ENCODE data around the gene LIMS1. TPM values are rescaled to one million over a fixed set of nuclear protein-coding genes. Genes with fewer than 3 reads are reported as not detected.

Gene LIMS1
- polyA plus RNA-seq, 3 donors, result 44.0 to 130 (median 124) TPM

- no CpG with 5 or more reads among the region's 5 CpGs for WGBS (ENCODE audit: insufficient coverage)
- no peak for TF ChIP-seq CTCF (IDR thresholded peaks at IDR 0.05)
- H3K9me3 Mint-ChIP-seq, result no peaks in the 10 kb centered on the region
- Histone ChIP-seq H3K79me2 (ENCODE audit: insufficient read depth, low read length) (peaks cover 90% of the 10 kb centered on the region), H2AFZ (ENCODE audit: insufficient read depth, low read depth, low read length, poor library complexity, severe bottlenecking) (no peak overlapping the region), H3K27me3 (ENCODE audit: control insufficient read depth in 2 of 2, insufficient read depth in 2 of 2, low read length in 2 of 2) (no peaks in the 10 kb centered on the region), H3K27ac (ENCODE audit: low read depth in 1 of 2, low read length in 2 of 2) (peak overlapping the region; percentile 99 to 100), H3K4me3 (replicated peaks in 1 of 3; ENCODE audit: low read depth in 2 of 3, low read length in 3 of 3) (no peak overlapping the region), H3K36me3 (replicated peaks in 1 of 2; ENCODE audit: control insufficient read depth in 1 of 2, insufficient read depth in 2 of 2, low read length in 2 of 2) (no peaks in the 10 kb centered on the region), H3K9me3 (replicated peaks in 1 of 2; ENCODE audit: control insufficient read depth in 1 of 2, insufficient read depth in 1 of 2, low read length in 2 of 2) (no peaks in the 10 kb centered on the region), H3K4me2 (replicated peaks; ENCODE audit: extremely low read depth, low read length, poor library complexity, severe bottlenecking) (no peak overlapping the region), H4K20me1 (ENCODE audit: insufficient read depth, low read length) (peaks cover 5% of the 10 kb centered on the region), H3K4me1 (ENCODE audit: control insufficient read depth in 1 of 2, insufficient read depth in 2 of 2, low read length in 2 of 2) (peaks cover 67 to 74% of the 10 kb centered on the region in 2 donors), H3K9ac (ENCODE audit: insufficient read depth, low read length, poor library complexity, severe bottlenecking) (no peak overlapping the region)
- H3K4me1 Mint-ChIP-seq, result peaks cover 67% of the 10 kb centered on the region
- no peak overlapping the region for H3K4me3 Mint-ChIP-seq
- H3K36me3 Mint-ChIP-seq, result peaks cover 3 to 19% of the 10 kb centered on the region in 2 donors
- no peak for DNase-seq
- intact Hi-C loops (cut with micrococcal nuclease), result no loop called here
- H3K27me3 Mint-ChIP-seq (ENCODE audit: low read depth in 3 of 3), result peaks cover 0 to 6% (median 0%) of the 10 kb centered on the region in 3 donors
- peak overlapping the region; percentile 99 to 100 (median 100) for H3K27ac Mint-ChIP-seq
These were observed 52.4 kb downstream of the LIMS1 start for GRCh38 chr2:108586631-108587030.

- H3K36me3 Mint-ChIP-seq, result peaks cover 7 to 24% of the 10 kb centered on the region in 2 donors
- peak overlapping the region in 2 of 3 experiments; percentile 26 to 81 for H3K4me3 ChIP-seq (replicated peaks in 1 of 3; ENCODE audit: low read depth in 2 of 3, low read length in 3 of 3)
- no peak for TF ChIP-seq CTCF (IDR thresholded peaks at IDR 0.05)
- H3K9me3 ChIP-seq (replicated peaks in 1 of 2; ENCODE audit: control insufficient read depth in 1 of 2, insufficient read depth in 1 of 2, low read length in 2 of 2), result no peaks in the 10 kb centered on the region
- no peaks in the 10 kb centered on the region for H3K36me3 ChIP-seq (replicated peaks in 1 of 2; ENCODE audit: control insufficient read depth in 1 of 2, insufficient read depth in 2 of 2, low read length in 2 of 2)
- peaks cover 90% of the 10 kb centered on the region for H3K79me2 ChIP-seq (ENCODE audit: insufficient read depth, low read length)
- peak overlapping the region; percentile 85 for H3K9ac ChIP-seq (ENCODE audit: insufficient read depth, low read length, poor library complexity, severe bottlenecking)
- H3K27me3 Mint-ChIP-seq (ENCODE audit: low read depth in 3 of 3), result peaks cover 0 to 6% (median 0%) of the 10 kb centered on the region in 3 donors
- intact Hi-C loops (cut with micrococcal nuclease), result no loop called here
- H3K4me3 Mint-ChIP-seq, result peak overlapping the region; percentile 89 to 94
- peaks cover 77% of the 10 kb centered on the region for H3K4me1 Mint-ChIP-seq
- peak overlapping the region; percentile 87 for H3K4me2 ChIP-seq (replicated peaks; ENCODE audit: extremely low read depth, low read length, poor library complexity, severe bottlenecking)
- H3K27me3 ChIP-seq (ENCODE audit: control insufficient read depth in 2 of 2, insufficient read depth in 2 of 2, low read length in 2 of 2), result no peaks in the 10 kb centered on the region
- DNase-seq, result peak; percentile 66 to 86 (median 80)
- peaks cover 5% of the 10 kb centered on the region for H4K20me1 ChIP-seq (ENCODE audit: insufficient read depth, low read length)
- H2AFZ ChIP-seq (ENCODE audit: insufficient read depth, low read depth, low read length, poor library complexity, severe bottlenecking), result no peak overlapping the region
- peaks cover 76 to 84% of the 10 kb centered on the region in 2 donors for H3K4me1 ChIP-seq (ENCODE audit: control insufficient read depth in 1 of 2, insufficient read depth in 2 of 2, low read length in 2 of 2)
- no peaks in the 10 kb centered on the region for H3K9me3 Mint-ChIP-seq
- H3K27ac Mint-ChIP-seq, result peak overlapping the region; percentile 99 to 100 (median 100)
- WGBS (ENCODE audit: insufficient coverage), result 45% methylated on average over 4 of the region's 6 CpGs
- peak overlapping the region; percentile 99 to 100 for H3K27ac ChIP-seq (ENCODE audit: low read depth in 1 of 2, low read length in 2 of 2)
These were observed 53.4 kb downstream of the LIMS1 start for GRCh38 chr2:108587621-108588020.

Data from CD14-positive monocyte (primary cell).